H1 (cell line): ENCODE data around the gene COL5A3. TPM values are rescaled to one million over a fixed set of nuclear protein-coding genes. Genes with fewer than 3 reads are reported as not detected.

Experiments
- CTCF ChIA-PET: fragments of 300-600 bp; sonication (Branson Sonifier 250); formaldehyde crosslinking; loops from one replicate; lab custom pipeline; 2021; ENCODE audit not compliant: partially characterized antibody; lab: Charles Lee
- POLR2A ChIA-PET: fragments of 300-600 bp; sonication (Branson Sonifier 250); formaldehyde crosslinking; loops from one replicate; lab custom pipeline; 2021; ENCODE audit warnings: inconsistent platforms; ENCODE audit not compliant: partially characterized antibody; lab: Charles Lee
- DNase-seq, 2 experiments: peaks; one replicate each; pipeline versions ENCODE4 v3.0.0 to v3.0.0-alpha.2; 2010 to 2022; ENCODE audit warnings: low spot score in 2 of 2, low read depth in 1 of 2, mixed read lengths in 1 of 2
- FAIRE-seq: peaks from 2 replicates; lab custom pipeline; 2011; peaks lifted over from hg19 to GRCh38; lab: Jason Lieb, UNC
- H2AFZ ChIP-seq: 2 replicates; pipeline ENCODE4 v1.8.1; 2012; ENCODE audit warnings: low read length, inconsistent platforms
- H2AK5ac ChIP-seq: 2 replicates; pipeline ENCODE4 v1.6.1; 2013; ENCODE audit warnings: low read depth, low read length
- H2BK120ac ChIP-seq: replicated peaks from 2 replicates; pipeline ENCODE3; 2013; ENCODE audit warnings: low read depth, low read length, inconsistent platforms
- H2BK12ac ChIP-seq: 2 replicates; pipeline ENCODE4 v1.6.1; 2013; ENCODE audit warnings: low read depth, low read length
- H2BK15ac ChIP-seq: 2 replicates; pipeline ENCODE4 v1.6.1; 2013; ENCODE audit warnings: low read length
- H2BK20ac ChIP-seq: 2 replicates; pipeline ENCODE4 v1.6.1; 2013; ENCODE audit warnings: low read length
- H2BK5ac ChIP-seq: 2 replicates; pipeline ENCODE4 v1.6.1; 2013; ENCODE audit warnings: low read depth, low read length
- H3K14ac ChIP-seq: 2 replicates; pipeline ENCODE4 v1.6.1; 2013; ENCODE audit warnings: inconsistent platforms; ENCODE audit not compliant: insufficient read length
- H3K18ac ChIP-seq: 2 replicates; pipeline ENCODE4 v1.6.1; 2013; ENCODE audit warnings: low read length; ENCODE audit errors: extremely low read depth
- H3K23ac ChIP-seq: 2 replicates; pipeline ENCODE4 v1.6.1; 2013; ENCODE audit warnings: inconsistent platforms; ENCODE audit not compliant: insufficient read length
- H3K23me2 ChIP-seq: 2 replicates; pipeline ENCODE4 v1.6.1; 2013; ENCODE audit warnings: low read depth, low read length
- H3K27ac ChIP-seq: 2 replicates; pipeline ENCODE4 v1.6.1; 2011; ENCODE audit warnings: low read depth, low read length, inconsistent platforms
- H3K27me3 ChIP-seq, 4 experiments: replicated peaks in 1 of 4; 1 replicate in 1 of 4; 2 replicates in 3 of 4; pipeline versions ENCODE4 v1.6.1 to v1.8.1; 2011 to 2013; ENCODE audit warnings: low read length in 3 of 4, mild to moderate bottlenecking in 3 of 4, inconsistent platforms in 2 of 4, mixed read lengths in 2 of 4, moderate library complexity in 1 of 4; ENCODE audit not compliant: control insufficient read depth in 3 of 4, insufficient read depth in 3 of 4; ENCODE audit errors: extremely low read depth in 1 of 4
- H3K36me3 ChIP-seq, 4 experiments: 2 replicates each; pipeline versions ENCODE4 v1.6.1 to v1.8.1; 2011 to 2013; ENCODE audit warnings: mild to moderate bottlenecking in 4 of 4, low read length in 3 of 4, moderate library complexity in 2 of 4, control low read depth in 1 of 4, inconsistent platforms in 1 of 4; ENCODE audit not compliant: insufficient read depth in 4 of 4, control insufficient read depth in 2 of 4
- H3K4ac ChIP-seq: replicated peaks from 2 replicates; pipeline ENCODE3; 2013; ENCODE audit warnings: low read length, low read depth, mixed read lengths, inconsistent platforms; ENCODE audit not compliant: insufficient read length
- H3K4me1 ChIP-seq, 4 experiments: replicated peaks in 1 of 4; 1 replicate in 1 of 4; 2 replicates in 3 of 4; pipeline versions ENCODE4 v1.6.1 to v1.8.1; 2011 to 2013; ENCODE audit warnings: low read length in 3 of 4, inconsistent platforms in 2 of 4, mixed read lengths in 1 of 4; ENCODE audit not compliant: insufficient read depth in 4 of 4, control insufficient read depth in 3 of 4
- H3K4me2 ChIP-seq, 2 experiments: 2 replicates each; pipeline versions ENCODE4 v1.6.1 to v1.8.1; 2011 to 2013; ENCODE audit warnings: low read depth in 2 of 2, low read length in 2 of 2, control low read depth in 1 of 2, inconsistent platforms in 1 of 2, mild to moderate bottlenecking in 1 of 2; ENCODE audit not compliant: insufficient read depth in 1 of 2
- H3K4me3 ChIP-seq, 4 experiments: fragments of 200-600, 300-600 bp in 1 of 4; sonication (generic), shearing (Covaris generic), sonication (Bioruptor Twin) in 1 of 4; 2 replicates each; pipeline versions ENCODE4 v1.5.1 to v1.8.1; 2011 to 2016; ENCODE audit warnings: low read length in 4 of 4, low read depth in 3 of 4, control low read depth in 2 of 4, inconsistent platforms in 2 of 4, mild to moderate bottlenecking in 2 of 4, mixed read lengths in 1 of 4, moderate library complexity in 1 of 4; ENCODE audit not compliant: insufficient read depth in 2 of 4; ENCODE audit errors: extremely low read depth in 1 of 4
- H3K56ac ChIP-seq: replicated peaks from 2 replicates; pipeline ENCODE3; 2013; ENCODE audit warnings: low read depth, mild to moderate bottlenecking, mixed read lengths, low read length, inconsistent platforms; ENCODE audit not compliant: insufficient read length
- H3K79me1 ChIP-seq: 2 replicates; pipeline ENCODE4 v1.6.1; 2013; ENCODE audit warnings: low read depth, low read length, control low read depth
- H3K79me2 ChIP-seq, 2 experiments: 2 replicates each; pipeline versions ENCODE4 v1.6.1 to v1.8.1; 2012 to 2013; ENCODE audit warnings: low read length in 2 of 2, mild to moderate bottlenecking in 2 of 2, inconsistent platforms in 1 of 2; ENCODE audit not compliant: insufficient read depth in 2 of 2, control insufficient read depth in 1 of 2
- H3K9ac ChIP-seq, 4 experiments: replicated peaks in 1 of 4; 1 replicate in 1 of 4; 2 replicates in 3 of 4; pipeline versions ENCODE4 v1.6.1 to v1.8.1; 2011 to 2013; ENCODE audit warnings: low read depth in 3 of 4, low read length in 3 of 4, control low read depth in 2 of 4, mild to moderate bottlenecking in 2 of 4, moderate library complexity in 2 of 4, inconsistent platforms in 1 of 4; ENCODE audit errors: extremely low read depth in 1 of 4
- H3K9me3 ChIP-seq, 2 experiments: 2 replicates each; pipeline versions ENCODE4 v1.6.1 to v1.8.1; 2012 to 2013; ENCODE audit warnings: mild to moderate bottlenecking in 2 of 2, moderate library complexity in 2 of 2, control low read depth in 1 of 2, inconsistent platforms in 1 of 2, low read depth in 1 of 2, low read length in 1 of 2, mixed read lengths in 1 of 2; ENCODE audit not compliant: insufficient read depth in 2 of 2
- H4K20me1 ChIP-seq, 2 experiments: replicated peaks in 1 of 2; 2 replicates each; pipeline versions ENCODE3 to v1.8.1; 2011 to 2013; ENCODE audit warnings: inconsistent platforms in 2 of 2, low read length in 2 of 2, mild to moderate bottlenecking in 1 of 2; ENCODE audit not compliant: insufficient read depth in 2 of 2, control insufficient read depth in 1 of 2
- H4K5ac ChIP-seq: 2 replicates; pipeline ENCODE4 v1.6.1; 2013; ENCODE audit warnings: low read length, low read depth, mixed read lengths, inconsistent platforms; ENCODE audit not compliant: insufficient read length
- H4K8ac ChIP-seq: 2 replicates; pipeline ENCODE4 v1.8.0; 2013; ENCODE audit warnings: mild to moderate bottlenecking, moderate library complexity, low read length, inconsistent platforms; ENCODE audit not compliant: insufficient read depth; ENCODE audit errors: extremely low read depth
- H4K91ac ChIP-seq: replicated peaks from 2 replicates; pipeline ENCODE3; 2013; ENCODE audit warnings: low read length, mixed read lengths, inconsistent platforms; ENCODE audit not compliant: insufficient read length
- CBX8 ChIP-seq: fragments of 300-800, 300-1000 bp; sonication (generic); IDR thresholded peaks from 2 replicates; pipeline ENCODE4 v1.7.1; 2016; ENCODE audit warnings: low read depth, low read length, borderline replicate concordance
- KDM1A ChIP-seq: fragments of 200-600, 300-600 bp; sonication (generic); IDR thresholded peaks from 2 replicates; pipeline ENCODE4 v1.7.1; 2016; ENCODE audit warnings: mild to moderate bottlenecking, low read length, borderline replicate concordance
- WGBS, 2 experiments: shearing (Covaris generic) in 1 of 2; methylation state at CpG; one replicate each; pipeline versions ENCODE4 v1.1.6 to v1.1.7; 2013 to 2015; ENCODE audit warnings: low lambda C conversion rate in 2 of 2, mixed read lengths in 2 of 2, inconsistent platforms in 1 of 2, low coverage in 1 of 2, missing lambda C conversion rate in 1 of 2; ENCODE audit not compliant: insufficient replicate concordance in 2 of 2, insufficient coverage in 1 of 2, insufficient read length in 1 of 2; ENCODE audit errors: extremely low coverage in 1 of 2, missing lambda C conversion rate in 1 of 2; 5-methylcytosine and 5-hydroxymethylcytosine counted together
- polyA plus RNA-seq, 7 experiments: library from polyadenylated mRNA; depleted of rRNA in 3 of 7; stranded (reverse) in 5 of 7; unstranded in 2 of 7; fragments of >200 nt in 5 of 7; fragments of 200-250 nt in 2 of 7; gene quantifications; 1 replicate in 5 of 7; 2 replicates in 1 of 7; 4 replicates in 1 of 7; pipeline versions ENCODE4 v1.2.1 to v1.2.3, GENCODE V29; 2011 to 2013; ENCODE audit warnings: missing spikeins in 2 of 7, mixed read lengths in 2 of 7
- total RNA-seq: library from RNA; stranded (reverse); fragmentation: NEBNext Ultra II Directional; extraction: Animal tissue kit (Norgen Biotek cat#: 25700); gene quantifications from 2 replicates; pipeline ENCODE4 v1.2.1, GENCODE V29; 2021

Gene COL5A3
- total and polyA plus RNA-seq, 2 of the 8 experiments (the other 6 are each of a cell fraction or from before 2014, with no cell fraction given): 0.67 to 0.74 TPM

DNA sequence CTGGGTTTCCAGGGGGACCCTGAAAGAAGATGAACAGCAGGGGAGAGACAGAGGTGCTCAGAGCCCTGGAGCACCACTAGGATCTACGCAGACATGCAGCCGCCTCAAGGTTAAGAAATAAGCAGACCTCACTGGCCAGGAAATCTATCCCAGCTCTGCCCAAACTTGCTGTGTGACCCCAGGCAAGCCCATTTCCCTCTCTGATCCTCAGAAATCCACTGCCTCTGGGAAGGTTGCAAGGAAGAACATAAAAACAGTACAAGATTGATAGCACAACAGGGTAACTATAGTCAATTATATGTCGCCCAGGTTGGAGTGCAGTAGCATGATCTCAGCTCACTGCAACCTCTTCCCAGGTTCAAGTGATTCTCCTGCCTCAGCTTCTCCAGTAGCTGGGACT is 20.8 kb downstream of the COL5A3 start:
- H3K36me3 ChIP-seq: no peaks in the 10 kb centered on the region
- no peak overlapping the region for H3K4me3 ChIP-seq
- no peak for FAIRE-seq
- no peaks in the 10 kb centered on the region for H3K79me2 ChIP-seq
- H2AK5ac ChIP-seq: no peak overlapping the region
- no peak overlapping the region for H2BK120ac ChIP-seq
- peaks cover 0 to 4% (median 2%) of the 10 kb centered on the region in 4 experiments; a peak in 3 of 7 replicates for H3K4me1 ChIP-seq
- no peak overlapping the region for H3K4ac ChIP-seq
- H4K5ac ChIP-seq: no peak overlapping the region
- no peak overlapping the region for H3K56ac ChIP-seq
- H3K9me3 ChIP-seq: no peaks in the 10 kb centered on the region
- no peak for TF ChIP-seq CBX8
- peak; percentile 19; the same call in 1 of the 2 replicates for TF ChIP-seq KDM1A
- no peak overlapping the region for H4K8ac ChIP-seq
- no peak overlapping the region for H3K18ac ChIP-seq
- H4K20me1 ChIP-seq: no peaks in the 10 kb centered on the region
- no peaks in the 10 kb centered on the region for H3K27me3 ChIP-seq
- no peak overlapping the region for H2BK5ac ChIP-seq
- H3K23ac ChIP-seq: no peak overlapping the region
- no peak overlapping the region for H2BK12ac ChIP-seq
- no peak overlapping the region for H2BK20ac ChIP-seq
- H4K91ac ChIP-seq: no peak overlapping the region
- H3K9ac ChIP-seq: no peak overlapping the region
- no peak overlapping the region for H3K27ac ChIP-seq
- no peak overlapping the region for H3K4me2 ChIP-seq
- POLR2A ChIA-PET: no interaction called here
- no peak overlapping the region for H3K14ac ChIP-seq
- H3K79me1 ChIP-seq: no peaks in the 10 kb centered on the region
- H2BK15ac ChIP-seq: no peak overlapping the region
- WGBS, 2 experiments: 84% methylated on average over 3 of the region's 3 CpGs; no CpG with 5 or more reads in 1 of the 2 experiments
- H3K23me2 ChIP-seq: no peaks in the 10 kb centered on the region
- no peak for DNase-seq
- CTCF ChIA-PET: interaction anchor here (2.0 to 8.4 kb wide), 2 partner anchors 10 to 24 kb away, joined by 11 to 83 read pairs; no protein-coding TSS in a partner anchor
- H2AFZ ChIP-seq: no peak overlapping the region
